Non-pigmented ciliary epithelial cell (primary cell): ENCODE results near the gene PAGR1.

Source experiments
- DNase-seq: peaks from one replicate; pipeline ENCODE4 v3.0.0-alpha.2; 2010; ENCODE audit warnings: low read depth

PAGR1 gene

DNA sequence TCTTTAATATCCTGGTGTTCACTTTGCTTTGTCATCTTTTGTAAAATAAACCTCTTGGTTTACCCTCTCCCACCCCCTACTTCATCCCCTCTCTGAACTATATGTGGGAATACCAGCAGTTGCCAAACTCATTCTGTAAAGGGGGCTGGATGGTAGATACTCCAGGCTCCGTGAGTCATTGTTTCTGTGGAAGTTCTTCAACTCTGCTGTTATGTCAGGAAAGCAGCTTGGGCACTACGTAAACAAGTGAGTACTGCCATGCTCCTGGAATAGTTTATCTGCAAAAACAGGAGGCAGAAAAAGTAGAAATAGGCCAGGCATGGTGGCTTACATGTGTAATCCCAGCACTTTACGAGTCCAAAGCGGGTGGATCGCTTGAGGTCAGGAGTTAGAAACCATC lies 21.9 kb downstream of the PAGR1 start:
- no peak for DNase-seq

DNA sequence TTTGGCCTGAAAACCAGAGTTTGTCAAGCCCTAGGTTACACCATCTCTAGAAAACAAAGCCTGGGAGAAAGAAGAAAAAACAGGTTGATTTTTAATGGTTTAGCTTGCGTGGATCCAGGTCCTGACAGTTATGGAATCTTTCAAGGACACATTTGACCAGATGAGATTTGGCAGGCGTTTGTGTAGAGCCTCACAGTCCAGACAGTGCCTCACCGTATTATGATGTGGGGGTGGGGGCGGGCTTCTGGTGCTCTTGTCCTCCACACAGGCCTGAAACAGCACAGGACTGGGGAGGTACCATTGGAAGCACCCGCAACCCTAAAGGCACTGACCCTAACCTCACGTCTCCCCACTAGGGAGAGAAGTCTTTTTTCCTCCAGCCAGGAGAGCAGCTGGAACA lies 23.9 kb downstream of the PAGR1 start:
- no peak for DNase-seq

DNA sequence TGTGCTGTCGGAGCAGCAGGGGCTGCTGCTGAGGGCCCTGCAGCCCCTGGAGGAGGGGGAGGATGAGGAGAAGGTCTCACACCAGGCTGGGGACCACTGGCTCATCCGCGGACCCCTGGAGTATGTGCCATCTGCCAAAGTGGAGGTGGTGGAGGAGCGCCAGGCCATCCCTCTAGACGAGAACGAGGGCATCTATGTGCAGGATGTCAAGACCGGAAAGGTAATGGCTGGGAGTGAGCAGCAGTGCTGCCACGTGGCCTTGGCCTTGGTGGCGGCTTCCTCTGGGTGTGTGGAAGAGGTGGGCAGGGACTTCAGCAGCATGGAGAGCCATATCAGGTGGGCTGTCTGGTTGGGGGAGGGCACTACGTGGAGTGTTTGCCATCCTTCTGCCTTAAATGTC lies 24.3 kb downstream of the PAGR1 start:
- no peak for DNase-seq

DNA sequence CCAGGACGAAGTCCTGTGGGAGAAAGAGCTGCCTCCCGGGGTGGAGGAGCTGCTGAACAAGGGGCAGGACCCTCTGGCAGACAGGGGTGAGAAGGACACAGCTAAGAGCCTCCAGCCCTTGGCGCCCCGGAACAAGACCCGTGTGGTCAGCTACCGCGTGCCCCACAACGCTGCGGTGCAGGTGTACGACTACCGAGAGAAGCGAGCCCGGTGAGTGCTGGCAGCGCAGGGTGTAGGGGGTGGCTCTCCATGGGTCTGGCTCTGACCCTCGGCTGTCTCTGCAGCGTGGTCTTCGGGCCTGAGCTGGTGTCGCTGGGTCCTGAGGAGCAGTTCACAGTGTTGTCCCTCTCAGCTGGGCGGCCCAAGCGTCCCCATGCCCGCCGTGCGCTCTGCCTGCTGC lies 25.7 kb downstream of the PAGR1 start:
- DNase-seq: no peak

DNA sequence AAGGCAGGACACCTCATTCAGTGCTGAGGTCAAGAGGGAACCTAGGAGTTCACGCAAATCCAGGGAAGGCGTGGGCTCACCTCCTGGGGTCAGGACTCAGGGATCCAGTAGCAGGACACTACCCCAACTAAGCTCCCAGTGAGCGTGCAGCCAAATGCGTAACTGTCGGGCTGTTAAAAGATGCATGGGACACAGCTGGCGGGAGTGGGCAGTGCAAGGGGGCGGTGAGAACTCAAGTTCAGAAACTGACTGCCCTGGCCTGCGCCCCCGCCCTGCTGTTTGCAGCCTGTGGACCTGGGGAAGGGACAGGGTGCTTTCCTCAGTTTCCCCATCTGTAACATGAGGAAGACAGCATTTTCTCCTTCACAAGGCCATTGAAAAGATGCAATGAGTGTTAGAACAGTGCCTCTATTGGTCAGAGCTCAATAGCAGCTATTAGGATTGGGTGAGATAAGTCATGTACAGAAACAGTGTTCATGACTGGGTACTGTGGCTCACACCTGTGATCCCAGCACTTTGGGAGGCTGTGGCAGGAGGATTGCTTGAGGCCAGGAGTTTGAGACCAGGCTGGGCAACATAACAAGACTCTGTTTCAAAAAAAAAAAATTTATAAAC lies 26.9 kb downstream of the PAGR1 start:
- DNase-seq: no peak

DNA sequence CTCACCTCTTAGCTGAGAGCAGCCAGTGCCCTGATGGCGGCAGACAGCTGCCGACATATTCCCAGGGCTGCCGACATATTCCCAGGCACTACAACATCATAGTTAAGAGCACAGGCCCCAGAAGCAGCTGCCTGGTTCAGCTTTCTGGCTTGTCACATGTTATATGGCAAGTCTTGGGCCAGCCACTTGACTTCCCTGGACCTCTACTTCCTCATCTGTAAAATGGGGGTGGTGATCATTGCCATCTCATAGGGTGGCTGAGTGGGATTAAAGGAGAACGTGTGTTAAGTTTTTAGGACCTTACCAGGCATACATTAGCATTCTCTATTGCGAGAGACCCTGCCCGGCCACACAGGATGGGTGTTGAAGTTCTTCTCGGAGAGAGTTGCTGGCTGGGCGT lies 28.0 kb downstream of the PAGR1 start:
- no peak for DNase-seq

DNA sequence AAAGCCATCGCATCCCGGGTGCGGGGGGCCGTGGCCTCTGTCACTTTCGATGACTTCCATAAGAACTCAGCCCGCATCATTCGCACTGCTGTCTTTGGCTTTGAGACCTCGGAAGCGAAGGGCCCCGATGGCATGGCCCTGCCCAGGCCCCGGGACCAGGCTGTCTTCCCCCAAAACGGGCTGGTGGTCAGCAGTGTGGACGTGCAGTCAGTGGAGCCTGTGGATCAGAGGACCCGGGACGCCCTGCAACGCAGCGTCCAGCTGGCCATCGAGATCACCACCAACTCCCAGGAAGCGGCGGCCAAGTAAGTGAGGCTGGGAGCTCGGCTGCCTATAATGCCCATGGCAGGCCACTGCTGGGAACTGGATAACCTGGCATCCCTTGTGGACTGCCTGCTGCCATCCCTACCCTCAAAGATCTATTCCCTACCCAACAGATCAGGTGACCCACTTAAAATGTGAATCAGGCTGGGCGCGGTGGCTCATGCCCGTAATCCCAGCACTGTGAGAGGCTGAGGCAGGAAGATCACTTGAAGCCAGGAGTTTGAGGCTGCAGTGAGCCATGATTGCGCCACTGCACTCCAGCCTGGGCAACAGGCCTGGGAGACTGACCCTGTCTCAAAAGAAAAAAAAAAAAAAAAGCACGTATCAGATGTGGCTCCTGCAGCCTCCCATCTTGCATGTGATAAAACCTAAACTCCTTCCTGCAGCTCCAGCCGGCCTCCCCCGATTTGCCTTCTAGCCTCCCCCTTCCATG lies 28.8 kb downstream of the PAGR1 start:
- DNase-seq: no peak

DNA sequence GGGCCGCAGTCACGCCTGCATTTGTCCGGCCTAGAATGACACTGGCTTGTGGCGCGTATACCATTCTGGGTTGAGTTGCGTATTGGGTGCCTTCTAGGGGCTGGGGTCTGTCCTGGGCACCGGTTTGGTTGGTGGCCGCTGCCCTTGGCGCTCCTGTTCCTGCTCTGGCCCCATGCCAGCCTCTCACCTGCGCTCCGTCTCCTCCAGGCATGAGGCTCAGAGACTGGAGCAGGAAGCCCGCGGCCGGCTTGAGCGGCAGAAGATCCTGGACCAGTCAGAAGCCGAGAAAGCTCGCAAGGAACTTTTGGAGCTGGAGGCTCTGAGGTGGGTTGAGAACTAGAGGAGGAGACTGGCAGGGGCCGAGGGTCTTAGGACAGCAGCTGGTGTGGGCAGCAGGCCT lies 29.7 kb downstream of the PAGR1 start:
- DNase-seq: no peak

DNA sequence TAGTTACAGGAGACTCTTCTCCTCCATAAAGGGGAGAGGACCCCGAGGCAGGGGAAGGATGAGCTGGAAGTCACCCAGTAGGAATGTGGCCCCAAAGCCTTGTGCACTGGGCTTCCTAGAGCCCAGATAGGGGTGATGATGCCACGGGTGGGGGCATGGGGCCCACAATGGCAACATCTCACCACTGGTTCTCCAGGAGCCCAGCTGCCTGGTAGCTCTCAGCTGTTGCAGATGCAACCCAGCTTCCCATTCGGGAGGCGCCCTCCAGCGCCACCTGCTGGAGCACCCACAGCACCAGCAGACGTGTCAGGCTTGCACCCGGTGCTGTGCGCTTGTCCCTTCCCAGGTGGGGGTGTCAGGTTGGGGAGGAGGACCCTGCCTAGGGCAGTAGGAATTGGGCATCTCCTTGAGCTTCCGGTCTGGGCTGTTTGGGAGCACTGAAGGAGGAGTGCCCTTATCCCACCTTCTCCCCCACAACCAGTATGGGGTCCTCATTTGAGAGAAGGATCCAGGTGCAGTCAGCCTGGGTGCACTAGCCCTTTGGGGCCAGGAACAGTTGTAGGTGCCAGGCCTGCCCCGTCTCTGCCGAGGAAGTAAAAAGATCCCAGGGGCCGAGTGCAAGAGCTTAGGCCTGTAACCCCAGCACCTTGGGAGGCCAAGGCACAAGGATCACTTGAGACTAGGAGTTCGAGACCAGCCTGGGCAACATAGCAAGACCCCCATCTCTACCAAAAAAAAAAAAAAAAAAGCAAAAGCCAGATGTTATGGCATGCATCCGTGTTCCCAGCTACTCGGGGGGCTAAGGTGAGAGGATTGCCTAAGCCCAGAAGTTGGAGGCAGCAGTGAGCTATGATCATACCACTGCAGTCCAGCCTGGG lies 32.7 kb downstream of the PAGR1 start:
- DNase-seq: no peak

DNA sequence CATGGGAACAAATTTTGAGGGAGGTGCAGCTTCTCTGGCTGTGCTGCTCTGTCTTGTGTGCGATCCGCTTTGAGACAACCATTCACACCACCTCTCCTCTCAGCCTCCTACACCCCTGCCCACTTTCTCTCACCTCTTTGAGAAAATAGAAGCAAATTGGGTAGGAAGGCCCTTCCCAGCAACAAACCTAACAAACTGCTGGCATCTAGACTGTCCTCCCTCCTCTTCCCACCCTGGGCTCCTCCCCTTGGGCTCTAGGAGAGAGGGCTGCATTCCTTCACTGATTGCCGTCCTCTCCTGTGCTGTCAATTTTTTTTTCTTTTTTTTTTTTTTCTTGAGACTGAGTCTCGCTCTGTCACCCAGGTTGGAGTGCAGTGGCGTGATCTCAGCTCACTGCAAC lies 33.6 kb downstream of the PAGR1 start:
- DNase-seq: no peak

DNA sequence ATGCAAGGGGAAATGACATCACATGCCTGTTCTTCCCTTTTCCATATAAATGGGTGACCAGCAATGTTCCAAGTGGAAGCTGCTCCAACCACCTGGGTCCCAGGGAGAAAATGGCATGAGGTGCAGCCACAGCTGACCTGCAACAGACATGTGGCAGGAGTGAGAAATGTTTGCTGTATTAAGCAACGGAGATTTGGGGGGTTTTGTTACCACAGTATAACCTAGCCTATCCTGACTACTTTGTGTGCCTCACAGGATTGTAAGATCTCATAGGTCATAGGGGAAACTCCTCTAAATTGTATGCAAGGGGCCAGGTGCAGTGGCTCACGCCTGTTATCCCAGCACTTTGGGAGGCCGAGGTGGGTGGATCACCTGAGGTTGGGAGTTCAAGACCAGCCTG lies 35.0 kb downstream of the PAGR1 start:
- DNase-seq: no peak

DNA sequence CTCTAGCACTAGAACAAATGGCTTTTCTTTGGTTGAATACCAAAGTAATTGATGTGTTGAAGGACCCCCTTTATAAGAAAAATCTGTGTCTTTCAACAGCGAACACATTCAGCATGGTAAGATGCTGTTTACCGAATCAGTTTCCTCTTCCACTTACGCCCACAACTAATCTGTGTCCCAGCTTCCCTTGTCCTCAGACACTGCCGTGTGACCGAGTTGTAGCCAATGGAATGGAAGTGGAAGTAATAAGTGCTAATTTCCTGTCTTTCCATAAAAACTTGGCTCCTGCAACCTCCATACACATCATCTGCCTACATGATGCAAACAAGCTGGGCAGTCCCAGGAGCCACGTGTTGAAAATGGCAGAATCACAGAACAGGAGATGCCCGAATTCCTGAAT lies 36.7 kb downstream of the PAGR1 start:
- no peak for DNase-seq

DNA sequence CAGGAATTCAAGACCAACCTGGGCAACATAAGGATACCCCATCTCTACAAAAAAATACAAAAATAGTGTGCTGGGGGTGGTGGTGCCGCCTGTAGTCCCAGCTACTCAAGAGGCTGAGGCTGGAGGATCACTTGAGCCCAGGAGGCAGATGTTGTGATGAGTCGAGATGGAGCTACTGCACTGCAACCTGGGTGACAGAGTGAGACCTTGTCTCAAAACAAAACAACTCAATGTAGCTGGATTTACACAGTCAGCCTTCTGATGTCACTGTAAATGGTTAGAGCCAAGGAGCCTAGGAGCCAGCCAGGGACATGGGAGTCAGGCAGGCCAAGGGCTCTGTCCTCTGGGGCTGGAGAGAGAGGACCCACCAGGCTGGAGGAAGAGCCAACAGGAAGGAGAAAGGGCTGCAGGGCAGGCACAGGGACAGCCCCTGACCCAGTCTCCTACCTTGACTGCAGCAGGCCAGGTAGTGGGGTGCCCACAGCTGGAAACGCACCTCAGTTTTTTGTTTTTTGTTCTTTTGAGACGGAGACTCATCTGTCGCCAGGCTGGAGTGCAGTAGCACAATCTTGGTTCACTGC lies 38.7 kb downstream of the PAGR1 start:
- DNase-seq: no peak

DNA sequence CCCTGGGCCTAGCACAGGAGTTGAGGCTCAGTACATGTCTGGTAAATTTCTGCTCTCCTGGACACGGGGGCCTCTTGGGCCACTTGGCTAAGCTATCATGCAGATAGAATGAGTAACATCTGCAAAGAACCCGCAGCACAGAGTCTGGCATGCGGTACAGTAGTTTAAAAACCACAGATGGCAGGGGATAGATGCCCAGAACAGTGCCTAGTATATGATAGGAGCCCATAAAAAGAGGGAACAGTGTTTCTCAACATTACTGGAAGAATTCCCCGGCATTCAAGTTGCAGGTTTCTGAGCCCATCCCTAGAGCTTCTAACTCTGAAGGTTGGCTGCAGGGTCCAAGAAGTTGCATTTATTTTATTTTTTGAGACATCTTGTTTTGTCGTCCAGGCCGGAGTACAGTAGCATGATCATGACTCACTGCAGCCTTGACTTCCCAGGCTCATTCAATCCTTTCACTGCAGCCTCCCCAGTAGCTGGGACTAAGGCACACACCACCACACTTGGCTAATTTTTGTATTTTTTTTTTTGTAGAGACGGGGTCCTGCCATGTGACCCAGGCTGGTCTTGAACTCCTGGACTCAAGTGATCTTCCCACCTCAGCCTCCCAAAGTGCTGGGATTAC lies 41.3 kb downstream of the PAGR1 start:
- no peak for DNase-seq

DNA sequence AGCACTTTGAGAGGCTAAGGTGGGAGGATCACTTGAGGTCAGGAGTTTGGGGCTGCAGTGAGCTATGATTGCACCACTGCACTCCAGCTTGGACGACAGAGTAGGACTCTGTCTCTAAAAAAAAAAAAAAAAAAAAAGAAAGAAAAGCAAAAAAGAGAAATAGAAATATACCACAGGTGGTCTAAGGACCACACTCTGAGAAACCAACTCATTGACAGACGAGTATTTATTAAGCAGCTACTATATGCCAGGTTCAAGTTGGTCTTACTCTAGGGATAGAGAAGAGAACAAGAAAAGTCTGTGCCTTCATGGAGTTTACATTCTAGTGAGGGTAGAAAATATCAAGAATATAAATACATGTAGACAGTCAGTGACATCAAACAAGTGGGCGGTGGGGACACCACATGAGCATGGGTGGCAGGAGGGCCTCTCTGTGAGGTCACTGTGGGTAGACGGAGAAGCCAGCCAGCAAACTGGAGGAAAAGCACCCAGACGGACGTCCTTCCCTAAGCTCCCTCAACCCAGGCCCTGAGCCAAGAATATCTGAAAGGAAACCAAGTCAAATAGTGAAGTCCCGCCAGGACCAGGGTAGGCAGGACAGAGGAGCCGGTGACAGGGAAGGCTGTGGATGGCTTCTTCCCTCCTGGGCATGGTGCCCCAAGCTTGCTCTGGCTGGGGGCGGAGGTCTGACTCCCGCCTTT lies 42.3 kb downstream of the PAGR1 start:
- DNase-seq: no peak

DNA sequence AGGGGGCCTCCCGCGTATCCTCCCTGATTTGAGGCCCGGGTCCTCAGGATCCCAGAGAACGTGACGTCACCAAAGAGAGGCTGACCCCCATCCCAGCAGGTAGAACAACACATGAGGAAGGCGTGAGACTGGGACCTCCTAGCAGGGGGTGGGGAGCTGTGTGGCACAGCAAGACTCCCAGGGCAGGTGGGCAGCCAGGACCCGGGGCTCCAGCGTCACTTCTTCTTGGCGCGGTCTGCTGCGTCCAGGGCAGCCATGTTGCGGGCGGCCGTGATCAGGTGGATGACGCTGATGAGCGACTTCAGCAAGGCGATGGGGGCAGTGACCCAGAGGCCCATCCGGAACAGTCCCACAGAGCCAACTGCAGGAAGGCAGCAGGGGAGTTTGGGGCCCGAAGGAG lies 43.0 kb downstream of the PAGR1 start:
- DNase-seq: no peak

DNA sequence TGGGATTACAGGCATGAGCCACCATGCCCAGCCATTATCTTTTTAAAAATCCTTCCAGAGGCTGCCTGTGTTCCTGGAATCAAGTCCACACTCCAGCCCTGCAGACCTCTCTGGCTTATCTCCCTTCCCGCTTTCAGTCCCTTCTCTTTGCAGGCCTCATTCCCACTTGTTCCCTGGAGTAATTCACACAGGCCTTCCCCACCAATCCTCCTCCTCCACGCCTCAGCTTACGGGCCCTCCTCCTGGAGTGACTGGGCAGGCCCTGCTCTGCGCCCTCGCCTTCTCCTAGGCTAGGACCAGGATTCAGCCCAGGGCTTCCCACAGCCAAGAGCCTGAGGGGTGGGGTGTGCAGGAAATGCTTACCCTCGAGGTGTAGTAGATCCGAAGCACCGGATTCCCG lies 44.3 kb downstream of the PAGR1 start:
- no peak for DNase-seq

DNA sequence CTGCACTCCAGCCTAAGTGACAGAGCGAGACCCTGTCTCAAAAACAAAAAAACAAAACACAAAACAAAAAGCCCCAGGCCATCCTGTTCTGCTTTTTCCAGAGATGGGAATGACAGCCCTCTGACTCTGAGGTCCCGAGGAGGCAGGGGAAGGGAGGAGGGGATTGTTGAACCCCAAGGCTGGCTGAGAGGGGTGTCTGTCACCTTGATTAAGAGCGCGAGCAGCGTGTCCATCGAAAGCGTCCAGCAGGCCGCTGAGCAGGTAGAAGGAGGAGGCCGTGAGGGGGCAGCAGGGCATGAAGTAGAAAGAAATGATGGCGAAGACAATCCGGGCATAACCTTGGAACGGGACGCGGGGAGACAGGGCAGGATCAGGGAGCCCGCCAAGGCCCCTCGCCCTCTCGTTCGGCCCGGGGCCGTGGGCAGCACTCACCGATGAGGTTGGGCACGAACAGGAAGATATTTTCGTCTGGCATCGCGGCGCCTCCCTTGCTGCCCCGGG lies 46.5 kb downstream of the PAGR1 start:
- no peak for DNase-seq

DNA sequence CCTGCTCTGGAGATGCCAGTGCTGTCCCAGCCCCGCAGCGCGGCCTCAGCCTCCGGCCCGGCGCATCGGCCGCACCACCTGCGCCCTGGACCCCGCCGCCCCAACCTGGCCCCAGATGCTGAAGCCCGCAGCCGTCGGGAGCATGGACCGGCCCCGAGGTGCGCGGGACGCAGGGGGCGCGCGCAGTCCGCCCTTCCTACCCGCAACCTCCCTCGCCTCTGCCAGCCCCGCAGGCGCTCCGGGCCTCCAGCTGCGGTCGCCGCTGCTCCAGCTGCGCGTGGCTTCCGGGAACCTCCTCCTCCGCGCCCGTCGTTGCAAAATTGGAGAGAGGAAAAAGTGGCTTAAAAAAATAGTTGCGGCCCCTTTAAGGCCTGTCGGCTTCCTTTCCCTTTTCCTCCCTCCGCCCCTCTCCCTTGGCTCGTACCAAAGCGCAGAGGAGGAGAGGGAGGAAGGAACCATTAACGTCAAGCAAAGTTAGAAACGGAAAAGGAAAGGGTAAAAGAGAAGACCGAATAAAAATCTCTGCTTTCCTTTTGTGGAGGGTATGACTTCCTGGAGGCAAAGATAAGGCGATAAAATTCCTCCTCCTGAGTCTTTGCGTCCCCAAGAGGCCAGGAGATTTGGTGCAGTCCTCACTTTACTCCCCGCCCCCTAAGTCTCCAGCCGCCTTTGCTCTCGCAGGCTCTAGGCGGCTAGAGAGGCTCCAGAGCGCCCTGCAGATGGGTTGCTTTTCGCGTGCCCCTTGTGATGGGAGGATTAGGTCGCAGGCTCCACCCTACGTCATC lies 47.1 kb downstream of the PAGR1 start, which contains the start of gene CDIPT:
CDIPT (minus strand) TSS at position 343 of the 785 bp plus-strand sequence. CDS start 369 bp downstream, outside the sequence.
- peak; percentile 88 for DNase-seq

DNA sequence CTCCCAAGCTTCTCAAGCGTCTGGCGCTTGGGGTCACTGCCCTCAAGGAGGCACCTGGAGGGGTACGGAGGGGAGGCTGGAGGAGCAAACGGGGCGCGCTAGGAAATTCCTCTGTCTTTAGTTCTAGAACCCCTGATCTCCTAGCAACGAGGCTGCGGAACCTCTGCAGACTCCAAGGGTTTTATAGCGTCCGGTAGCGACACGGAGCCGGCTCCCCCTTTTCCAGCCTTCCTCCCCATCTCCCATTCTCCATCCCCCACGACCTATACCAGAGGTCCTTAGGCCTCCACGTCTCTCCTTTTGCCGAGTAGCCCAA lies 47.7 kb downstream of the PAGR1 start:
- DNase-seq: no peak

DNA sequence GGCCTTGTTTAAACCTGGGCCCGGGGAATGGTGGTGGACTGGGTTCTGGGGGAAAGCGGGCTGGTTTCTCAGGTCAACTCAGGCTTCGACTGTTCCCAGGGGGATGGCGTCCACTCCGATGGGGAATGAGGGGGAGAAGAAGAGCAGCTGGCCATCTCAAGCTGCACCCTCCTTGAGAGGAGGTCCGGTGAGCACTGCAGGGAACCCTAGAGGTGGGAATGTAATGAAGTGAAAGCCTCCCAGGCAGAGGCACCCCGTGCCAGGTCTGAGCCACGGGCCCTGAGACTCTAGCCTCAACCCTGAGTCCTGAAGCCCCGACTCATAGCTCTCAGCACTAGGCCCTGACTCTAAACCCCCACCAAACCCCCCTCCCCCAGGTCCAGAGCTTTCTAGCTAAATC lies 48.3 kb downstream of the PAGR1 start:
- DNase-seq: no peak
